B cell (primary cell): ENCODE measurements around the gene ACIN1. TPM values are rescaled to one million over a fixed set of nuclear protein-coding genes. Genes with fewer than 3 reads are reported as not detected.
A peak's percentile ranks its signal among the peaks of the same experiment; 100 is the strongest.

Experiments used
- ATAC-seq: fragments of 200-7000 bp; cut with Tn5 transposase; one replicate; pipeline ENCODE4 v1.10.0; 2021; ENCODE audit warnings: low read depth, mild to moderate bottlenecking, moderate number of reproducible peaks, moderate library complexity
- CTCF ChIA-PET: fragments of 350-600 bp; sonication (Branson Sonifier 250); formaldehyde crosslinking; loops from one replicate; lab custom pipeline; 2021; ENCODE audit warnings: antibody characterized with exemption, inconsistent platforms; lab: Charles Lee
- POLR2A ChIA-PET: fragments of 350-600 bp; sonication (Branson Sonifier 250); formaldehyde crosslinking; loops from one replicate; lab custom pipeline; 2021; ENCODE audit warnings: antibody characterized with exemption; lab: Charles Lee
- DNase-seq: peaks from one replicate; pipeline ENCODE4 v3.0.0; 2013
- H2AFZ ChIP-seq: 2 replicates; pipeline ENCODE4 v1.6.1; 2012; ENCODE audit warnings: mild to moderate bottlenecking, low read depth, low read length; ENCODE audit not compliant: insufficient read depth, poor library complexity, severe bottlenecking
- H3K27ac ChIP-seq, 2 donors: 1 replicate in 1 of 2; 2 replicates in 1 of 2; pipeline ENCODE4 v1.5.1; 2012 to 2013; ENCODE audit warnings: low read length in 2 of 2, mild to moderate bottlenecking in 2 of 2, moderate library complexity in 1 of 2
- H3K27me3 ChIP-seq, 4 experiments: fragments of 200-600 bp in 1 of 4; sonication (generic) in 1 of 4; replicated peaks in 1 of 4; 1 replicate in 2 of 4; 2 replicates in 2 of 4; pipeline versions ENCODE4 v1.6.1 to v1.7.0; 2013 to 2016; ENCODE audit warnings: low read length in 3 of 4, mild to moderate bottlenecking in 2 of 4, mixed read lengths in 1 of 4, moderate library complexity in 1 of 4; ENCODE audit not compliant: insufficient read depth in 4 of 4, control insufficient read depth in 3 of 4; ENCODE audit errors: control extremely low read depth in 1 of 4
- H3K36me3 ChIP-seq, 2 experiments: replicated peaks in 1 of 2; 1 replicate in 1 of 2; 2 replicates in 1 of 2; pipeline versions ENCODE4 v1.6.1 to v1.7.1; 2013; ENCODE audit warnings: low read length in 1 of 2; ENCODE audit not compliant: insufficient read depth in 2 of 2, control insufficient read depth in 1 of 2; ENCODE audit errors: control extremely low read depth in 1 of 2, extremely low read depth in 1 of 2
- H3K4me1 ChIP-seq, 2 donors: fragments of 200-600 bp in 1 of 2; sonication (generic) in 1 of 2; 1 replicate in 1 of 2; 2 replicates in 1 of 2; pipeline versions ENCODE4 v1.5.1 to v1.6.1; 2013 to 2017; ENCODE audit warnings: low read length in 2 of 2; ENCODE audit not compliant: control insufficient read depth in 2 of 2, insufficient read depth in 2 of 2
- H3K4me2 ChIP-seq: replicated peaks from 2 replicates; pipeline ENCODE3; 2012; ENCODE audit warnings: mild to moderate bottlenecking, low read depth, low read length; ENCODE audit not compliant: poor library complexity, severe bottlenecking
- H3K4me3 ChIP-seq, 5 experiments: fragments of 200-600 bp in 1 of 5; sonication (generic) in 1 of 5; 1 replicate in 3 of 5; 2 replicates in 2 of 5; pipeline versions ENCODE4 v1.5.1 to v1.7.0; 2011 to 2016; ENCODE audit warnings: low read length in 4 of 5, mild to moderate bottlenecking in 4 of 5, low read depth in 2 of 5, control low read depth in 1 of 5, moderate library complexity in 1 of 5; ENCODE audit not compliant: insufficient read depth in 1 of 5; ENCODE audit errors: control extremely low read depth in 1 of 5, extremely low read depth in 1 of 5
- H3K79me2 ChIP-seq: fragments of 200-600 bp; sonication (generic); one replicate; pipeline ENCODE4 v1.6.0; 2016; ENCODE audit warnings: low read length; ENCODE audit not compliant: control insufficient read depth, insufficient read depth
- H3K9ac ChIP-seq: fragments of 200-600 bp; sonication (generic); 2 replicates; pipeline ENCODE4 v1.6.1; 2017; ENCODE audit warnings: mild to moderate bottlenecking, low read length, moderate library complexity
- H3K9me3 ChIP-seq, 3 donors: one replicate each; pipeline versions ENCODE4 v1.6.1 to v1.7.1; 2013; ENCODE audit warnings: low read length in 2 of 3; ENCODE audit not compliant: control insufficient read depth in 2 of 3, insufficient read depth in 1 of 3; ENCODE audit errors: control extremely low read depth in 1 of 3
- H4K20me1 ChIP-seq: 2 replicates; pipeline ENCODE4 v1.6.0; 2012; ENCODE audit warnings: mild to moderate bottlenecking, low read length; ENCODE audit not compliant: insufficient read depth, control insufficient read depth, poor library complexity, severe bottlenecking
- H3K27ac Mint-ChIP-seq: one replicate; pipeline ENCODE4 v1.8.0; 2021; ENCODE audit warnings: mixed read lengths
- H3K27me3 Mint-ChIP-seq: one replicate; pipeline ENCODE4 v1.8.0; 2021; ENCODE audit warnings: mixed read lengths
- H3K4me1 Mint-ChIP-seq: one replicate; pipeline ENCODE4 v1.8.0; 2021; ENCODE audit warnings: mixed read lengths
- H3K4me3 Mint-ChIP-seq: one replicate; pipeline ENCODE4 v1.8.0; 2021; ENCODE audit warnings: mixed read lengths
- H3K9me3 Mint-ChIP-seq: one replicate; pipeline ENCODE4 v1.8.0; 2022; ENCODE audit warnings: mixed read lengths; ENCODE audit not compliant: insufficient read depth
- CTCF ChIP-seq: fragments of 200-600 bp; IDR thresholded peaks from one replicate; pipeline ENCODE4 v1.8.0; 2022; ENCODE audit warnings: antibody characterized with exemption, mild to moderate bottlenecking
- EZH2 ChIP-seq: IDR thresholded peaks from 2 replicates; pipeline ENCODE4 v1.6.1; 2012; ENCODE audit warnings: borderline replicate concordance, low read depth, mild to moderate bottlenecking, moderate library complexity, low read length; ENCODE audit not compliant: insufficient read depth, poor library complexity, severe bottlenecking
- WGBS: methylation state at CpG from one replicate; pipeline ENCODE4 v1.1.5; 2013; ENCODE audit warnings: missing lambda C conversion rate; ENCODE audit not compliant: insufficient coverage; 5-methylcytosine and 5-hydroxymethylcytosine counted together
- intact Hi-C: fragments of 100-400 bp; cut with micrococcal nuclease; formaldehyde crosslinking; loops from one replicate; pipeline ENCODE4 v1.10.0; 2022
- polyA plus RNA-seq: library from polyadenylated mRNA; depleted of rRNA; stranded (reverse); fragments of >200 nt; gene quantifications from 2 replicates; pipeline ENCODE4 v1.2.3, GENCODE V29; 2012
- total RNA-seq, 2 donors: library from RNA; stranded (reverse); fragments of 120-200 nt in 1 of 2; gene quantifications; 1 replicate in 1 of 2; 2 replicates in 1 of 2; pipeline versions ENCODE4 v1.2.3 to v1.2.4, GENCODE V29; 2013 to 2022

Gene ACIN1
- total and polyA plus RNA-seq, 2 donors (not counting 1 experiment from before 2014, with no cell fraction given) = 178 to 359 TPM

- H3K4me3 Mint-ChIP-seq = no peak within 1 kb of the TSS
- Histone ChIP-seq H3K79me2 (peaks cover 89% of the 10 kb centered on the region), H3K27me3 (no peaks in the 10 kb centered on the region), H3K4me3 (peak within 1 kb of the TSS; percentile 76 to 99 (median 94)), H3K4me1 (peaks cover 20 to 24% of the 10 kb centered on the region in 2 donors), H3K9me3 (no peaks in the 10 kb centered on the region), H2AFZ (peak within 1 kb of the TSS; percentile 88), H3K36me3 (peaks cover 7 to 51% of the 10 kb centered on the region in 2 experiments), H3K27ac (peak within 1 kb of the TSS; percentile 92 to 97), H3K9ac (peak within 1 kb of the TSS; percentile 99), H4K20me1 (peaks cover 40% of the 10 kb centered on the region), H3K4me2 (peak within 1 kb of the TSS; percentile 89)
- peaks cover 34% of the 10 kb centered on the region for H3K4me1 Mint-ChIP-seq
- peak; percentile 100 for DNase-seq
- ATAC-seq = peak; percentile 86
- H3K9me3 Mint-ChIP-seq = no peaks in the 10 kb centered on the region
- POLR2A ChIA-PET = interaction anchor here (0.5 to 2.0 kb wide), 17 partner anchors 11 to 1019 kb away, joined by 3 to 20 read pairs (median 4); partner anchors contain the start of genes ABHD4, CDH24, DCAF11 and PABPN1
- H3K27ac Mint-ChIP-seq = no peak within 1 kb of the TSS
- H3K27me3 Mint-ChIP-seq = no peaks in the 10 kb centered on the region
- under 1% methylated on average over 41 of the region's 46 CpGs for WGBS
- TF ChIP-seq EZH2 = no peak
- no peak for TF ChIP-seq CTCF
- intact Hi-C loops = loop anchor here (1.0 to 10.0 kb wide), 12 partner anchors 19 to 1831 kb away; partner anchors contain the start of genes EMC9, HNRNPC, HOMEZ and PABPN1
- CTCF ChIA-PET = interaction anchor here (0.8 to 2.9 kb wide), 21 partner anchors 9 to 525 kb away, joined by 3 to 30 read pairs (median 5); partner anchors contain the start of genes PABPN1 and PPP1R3E
Measured at GRCh38 chr14:23095196-23096108, 516 bp upstream of the ACIN1 start, which contains the start of gene C14orf119. C14orf119 (plus strand) TSS chr14:23095505; CDS start chr14:23097659, 2,154 bp downstream.
